Colonic mucosa (tissue), 4 donors: Measurements from ENCODE around the gene FOXP4. TPM values are rescaled to one million over a fixed set of nuclear protein-coding genes. Genes with fewer than 3 reads are reported as not detected.
A peak's percentile ranks its signal among the peaks of the same experiment; 100 is the strongest.

Experiments
- DNase-seq: peaks from one replicate; pipeline ENCODE4 v3.0.0-alpha.2; 2020
- H3K27ac ChIP-seq: fragments of 200-600 bp; one replicate; pipeline ENCODE4 v1.8.0; 2021
- H3K27me3 ChIP-seq: fragments of 200-600 bp; one replicate; pipeline ENCODE4 v1.8.0; 2021
- H3K36me3 ChIP-seq: fragments of 200-600 bp; one replicate; pipeline ENCODE4 v1.8.0; 2021
- H3K4me1 ChIP-seq: fragments of 200-600 bp; one replicate; pipeline ENCODE4 v1.8.0; 2021; ENCODE audit warnings: mild to moderate bottlenecking
- H3K4me3 ChIP-seq: fragments of 200-600 bp; one replicate; pipeline ENCODE4 v1.8.0; 2021
- H3K9ac ChIP-seq, 2 donors: one replicate each; pipeline ENCODE4 v1.7.0; 2013; ENCODE audit warnings: control low read depth in 2 of 2, low read depth in 2 of 2, low read length in 2 of 2
- H3K9me3 ChIP-seq: fragments of 200-600 bp; one replicate; pipeline ENCODE4 v1.8.0; 2021
- intact Hi-C: fragments of 100-400 bp; cut with DNase I; formaldehyde crosslinking; loops from one replicate; pipeline ENCODE4 v1.14.1; 2022
- total RNA-seq, 2 donors: library from RNA; stranded (reverse); fragmentation: NEBNext Ultra II Directional in 1 of 2; extraction: Animal tissue kit (Norgen Biotek cat#: 25700) in 1 of 2; gene quantifications; one replicate each; pipeline ENCODE4 v1.2.1, GENCODE V29; 2021
- TF ChIP-seq, protein P1 (sequence below): fragments of 200-600 bp; IDR thresholded peaks from one replicate; pipeline ENCODE4 v1.8.0; 2022; ENCODE audit warnings: antibody characterized with exemption, mild to moderate bottlenecking
- donor health status: healthy.
- donor health status: DM: no; HTN: no; CAD: no.
- donor health status: DM: no; HTN: no; CAD: no.

The FOXP4 gene
- total RNA-seq, 2 donors from 2014 or later: 33.6 to 50.4 TPM

DNA sequence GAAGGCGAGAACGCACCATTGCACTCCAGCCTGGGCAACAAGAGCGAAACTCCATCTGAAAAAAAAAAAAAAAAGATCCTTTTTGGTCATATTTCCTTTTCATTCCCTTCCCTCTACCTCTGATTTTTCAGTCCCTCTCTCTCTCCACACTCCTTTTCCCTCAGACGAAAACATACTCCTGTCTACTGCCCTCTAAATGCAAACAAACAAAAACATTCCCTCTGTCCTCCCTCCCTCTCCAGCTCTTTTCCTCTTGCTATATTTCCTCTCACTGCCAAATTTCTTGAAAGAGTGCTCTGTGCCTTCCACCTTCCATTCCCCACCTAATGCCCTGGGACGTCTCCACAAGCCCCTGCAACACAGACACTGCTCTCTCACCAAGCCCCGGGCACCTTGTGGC is 77.1 kb downstream of the FOXP4 start:
- H3K36me3 ChIP-seq: no peaks in the 10 kb centered on the region
- H3K27me3 ChIP-seq: no peaks in the 10 kb centered on the region
- TF ChIP-seq, protein P1, sequence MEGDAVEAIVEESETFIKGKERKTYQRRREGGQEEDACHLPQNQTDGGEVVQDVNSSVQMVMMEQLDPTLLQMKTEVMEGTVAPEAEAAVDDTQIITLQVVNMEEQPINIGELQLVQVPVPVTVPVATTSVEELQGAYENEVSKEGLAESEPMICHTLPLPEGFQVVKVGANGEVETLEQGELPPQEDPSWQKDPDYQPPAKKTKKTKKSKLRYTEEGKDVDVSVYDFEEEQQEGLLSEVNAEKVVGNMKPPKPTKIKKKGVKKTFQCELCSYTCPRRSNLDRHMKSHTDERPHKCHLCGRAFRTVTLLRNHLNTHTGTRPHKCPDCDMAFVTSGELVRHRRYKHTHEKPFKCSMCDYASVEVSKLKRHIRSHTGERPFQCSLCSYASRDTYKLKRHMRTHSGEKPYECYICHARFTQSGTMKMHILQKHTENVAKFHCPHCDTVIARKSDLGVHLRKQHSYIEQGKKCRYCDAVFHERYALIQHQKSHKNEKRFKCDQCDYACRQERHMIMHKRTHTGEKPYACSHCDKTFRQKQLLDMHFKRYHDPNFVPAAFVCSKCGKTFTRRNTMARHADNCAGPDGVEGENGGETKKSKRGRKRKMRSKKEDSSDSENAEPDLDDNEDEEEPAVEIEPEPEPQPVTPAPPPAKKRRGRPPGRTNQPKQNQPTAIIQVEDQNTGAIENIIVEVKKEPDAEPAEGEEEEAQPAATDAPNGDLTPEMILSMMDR: no peak
- DNase-seq: no peak
- intact Hi-C loops: no loop called here
- no peak overlapping the region for H3K27ac ChIP-seq
- H3K9me3 ChIP-seq: no peaks in the 10 kb centered on the region
- no peaks in the 10 kb centered on the region for H3K4me1 ChIP-seq
- H3K9ac ChIP-seq: no peak overlapping the region
- H3K4me3 ChIP-seq: no peak overlapping the region

DNA sequence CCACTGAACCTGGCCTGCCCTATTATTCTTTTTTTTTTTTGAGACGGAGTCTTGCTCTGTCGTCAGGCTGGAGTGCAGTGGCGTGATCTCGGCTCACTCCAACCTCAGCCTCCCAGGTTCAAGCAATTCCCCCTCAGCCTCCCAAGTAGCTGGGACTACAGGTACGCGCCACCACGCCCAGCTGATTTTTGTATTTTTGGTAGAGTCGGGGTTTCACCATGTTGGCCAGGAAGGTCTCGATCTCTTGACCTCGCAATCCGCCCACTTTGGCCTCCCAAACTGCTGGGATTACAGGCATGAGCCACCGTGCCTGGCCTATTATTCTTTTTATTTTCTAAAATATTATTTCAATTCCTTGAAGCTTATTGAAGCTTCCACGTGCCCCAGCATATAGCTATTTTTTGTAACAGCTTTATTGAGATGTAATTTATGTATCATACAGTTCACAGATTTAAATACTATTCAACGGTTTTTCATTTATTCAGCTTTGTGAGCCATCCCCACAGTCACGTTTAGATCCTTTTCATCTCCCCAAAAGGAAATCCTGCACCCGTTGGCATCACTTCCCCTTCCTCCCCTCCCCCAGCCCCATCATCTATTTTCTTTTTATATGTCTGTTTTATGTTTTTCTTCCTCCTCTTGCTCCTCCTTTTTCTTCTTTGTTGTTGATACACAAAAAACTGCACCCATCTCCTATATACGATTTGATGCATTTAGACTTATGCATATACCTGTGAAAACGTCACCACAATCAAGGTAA is 78.6 kb downstream of the FOXP4 start:
- TF ChIP-seq, protein P1: no peak
- DNase-seq: no peak
- Histone ChIP-seq H3K27ac (no peak overlapping the region), H3K4me3 (no peak overlapping the region), H3K4me1 (no peaks in the 10 kb centered on the region), H3K27me3 (no peaks in the 10 kb centered on the region), H3K36me3 (no peaks in the 10 kb centered on the region), H3K9me3 (no peaks in the 10 kb centered on the region), H3K9ac (no peak overlapping the region)
- intact Hi-C loops: no loop called here

DNA sequence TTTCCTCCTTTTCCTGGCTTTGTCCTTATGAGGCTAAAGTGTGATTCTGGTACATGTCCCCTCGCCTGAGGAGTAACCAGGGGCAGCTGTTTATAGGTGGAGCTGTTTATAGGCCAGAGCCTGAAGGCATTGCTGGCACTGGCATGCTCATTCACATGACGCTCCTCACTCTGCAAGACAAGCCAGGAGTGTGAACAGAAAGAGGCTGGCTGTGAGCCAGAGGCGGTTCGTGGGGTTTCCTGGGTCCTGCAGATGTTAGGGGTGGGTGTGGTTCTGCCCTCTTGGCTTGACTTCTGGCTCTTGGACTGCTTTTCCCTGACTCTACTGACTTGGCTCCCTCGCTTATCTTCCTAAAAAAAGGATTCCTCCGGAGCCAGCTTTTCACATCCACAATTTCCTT is 79.3 kb downstream of the FOXP4 start:
- TF ChIP-seq, protein P1: no peak
- intact Hi-C loops: no loop called here
- H3K27me3 ChIP-seq: no peaks in the 10 kb centered on the region

DNA sequence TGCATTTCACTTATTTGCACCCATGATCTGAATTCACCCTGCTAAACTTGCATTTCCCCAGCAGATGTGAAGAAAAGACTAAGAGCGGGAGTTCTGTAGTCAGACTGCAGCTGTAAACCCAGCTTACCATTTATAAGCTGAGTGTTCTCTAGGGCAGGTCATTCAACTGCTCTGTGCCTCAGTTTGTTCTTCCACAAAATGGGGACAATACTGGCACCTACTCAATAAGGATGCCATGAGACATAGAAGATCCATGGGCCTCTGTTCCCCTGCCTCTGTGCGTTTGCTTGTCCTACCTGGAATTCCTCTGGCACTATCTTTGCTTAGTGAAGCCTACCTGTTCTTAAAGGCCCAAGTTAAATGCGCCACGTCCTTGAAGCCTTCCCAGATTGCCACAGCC is 79.8 kb downstream of the FOXP4 start:
- no peaks in the 10 kb centered on the region for H3K27me3 ChIP-seq
- H3K4me3 ChIP-seq: no peak overlapping the region
- H3K9me3 ChIP-seq: no peaks in the 10 kb centered on the region
- no peaks in the 10 kb centered on the region for H3K36me3 ChIP-seq
- no peak overlapping the region for H3K9ac ChIP-seq
- TF ChIP-seq, protein P1: no peak
- no peak overlapping the region for H3K27ac ChIP-seq
- no peak for DNase-seq
- intact Hi-C loops: no loop called here
- no peaks in the 10 kb centered on the region for H3K4me1 ChIP-seq

More for the DNA sequence above, 79.3 kb downstream of the FOXP4 start:
- H3K27ac ChIP-seq: no peak overlapping the region
- no peak overlapping the region for H3K4me3 ChIP-seq
- no peaks in the 10 kb centered on the region for H3K4me1 ChIP-seq
- H3K36me3 ChIP-seq: no peaks in the 10 kb centered on the region
- no peaks in the 10 kb centered on the region for H3K9me3 ChIP-seq
- H3K9ac ChIP-seq: no peak overlapping the region
- DNase-seq: peak; percentile 62

DNA sequence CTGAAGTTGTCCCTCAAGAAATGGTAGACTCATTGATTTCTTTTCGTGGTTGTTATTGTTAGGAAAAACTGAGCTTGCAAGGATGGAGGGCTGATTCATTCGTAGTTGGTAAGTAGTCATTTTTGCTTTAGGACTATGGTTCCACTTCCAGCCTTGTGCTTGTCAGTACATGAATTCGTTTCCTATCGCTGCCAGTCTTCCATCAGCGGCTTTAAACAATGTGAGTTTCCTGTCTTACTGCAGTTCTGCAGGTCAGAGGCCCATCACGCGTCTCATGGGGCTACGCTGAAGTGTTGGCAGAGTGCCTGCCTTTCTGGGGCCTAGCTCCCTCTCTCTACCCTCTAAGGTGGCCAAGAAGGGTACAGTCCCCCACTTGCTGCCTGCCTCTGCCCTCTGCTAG is 80.7 kb downstream of the FOXP4 start:
- no peak overlapping the region for H3K27ac ChIP-seq
- intact Hi-C loops: no loop called here
- no peak for DNase-seq
- H3K4me1 ChIP-seq: no peaks in the 10 kb centered on the region
- H3K27me3 ChIP-seq: no peaks in the 10 kb centered on the region
- no peaks in the 10 kb centered on the region for H3K36me3 ChIP-seq
- TF ChIP-seq, protein P1: no peak
- no peak overlapping the region for H3K4me3 ChIP-seq
- no peak overlapping the region for H3K9ac ChIP-seq
- H3K9me3 ChIP-seq: no peaks in the 10 kb centered on the region
